Prostate gland (tissue), 2 donors: ENCODE data around the gene DUOX1.

ENCODE experiments used
- POLR2A ChIP-seq: fragments of 450-650 bp; IDR thresholded peaks from one replicate; pipeline ENCODE4 v1.6.1; 2016; ENCODE audit warnings: antibody characterized with exemption, mild to moderate bottlenecking
- TF ChIP-seq, protein P1 (sequence below), 4 experiments: fragments of 200-600 bp in 2 of 4; fragments of 450-650 bp in 2 of 4; sonication (generic) in 2 of 4; IDR thresholded peaks; 1 replicate in 3 of 4; 2 replicates in 1 of 4; pipeline ENCODE4 v1.5.1; 2016 to 2019; ENCODE audit warnings: antibody characterized with exemption in 4 of 4, mild to moderate bottlenecking in 2 of 4, moderate library complexity in 2 of 4

DNA sequence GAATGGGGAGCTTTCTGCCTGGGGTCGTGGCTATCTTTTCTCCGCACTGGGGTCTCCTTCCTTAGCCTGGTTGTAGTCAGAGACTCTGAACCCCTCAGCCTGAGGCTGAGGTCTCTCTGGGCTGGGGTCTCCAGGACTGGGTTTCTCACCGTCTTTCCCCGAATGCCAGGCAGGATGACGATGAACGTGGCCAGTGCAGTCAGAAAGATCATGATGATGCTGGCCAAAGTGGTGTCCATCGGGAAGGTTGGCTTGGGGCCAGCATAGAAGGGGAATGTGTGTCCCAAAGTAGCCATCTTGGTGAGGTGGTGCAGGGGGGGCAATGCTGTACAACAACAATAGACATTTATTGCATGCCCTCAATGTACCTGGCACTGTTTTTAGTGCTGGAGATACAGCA, 7.1 kb upstream of the DUOX1 start:
- TF ChIP-seq, protein P1, sequence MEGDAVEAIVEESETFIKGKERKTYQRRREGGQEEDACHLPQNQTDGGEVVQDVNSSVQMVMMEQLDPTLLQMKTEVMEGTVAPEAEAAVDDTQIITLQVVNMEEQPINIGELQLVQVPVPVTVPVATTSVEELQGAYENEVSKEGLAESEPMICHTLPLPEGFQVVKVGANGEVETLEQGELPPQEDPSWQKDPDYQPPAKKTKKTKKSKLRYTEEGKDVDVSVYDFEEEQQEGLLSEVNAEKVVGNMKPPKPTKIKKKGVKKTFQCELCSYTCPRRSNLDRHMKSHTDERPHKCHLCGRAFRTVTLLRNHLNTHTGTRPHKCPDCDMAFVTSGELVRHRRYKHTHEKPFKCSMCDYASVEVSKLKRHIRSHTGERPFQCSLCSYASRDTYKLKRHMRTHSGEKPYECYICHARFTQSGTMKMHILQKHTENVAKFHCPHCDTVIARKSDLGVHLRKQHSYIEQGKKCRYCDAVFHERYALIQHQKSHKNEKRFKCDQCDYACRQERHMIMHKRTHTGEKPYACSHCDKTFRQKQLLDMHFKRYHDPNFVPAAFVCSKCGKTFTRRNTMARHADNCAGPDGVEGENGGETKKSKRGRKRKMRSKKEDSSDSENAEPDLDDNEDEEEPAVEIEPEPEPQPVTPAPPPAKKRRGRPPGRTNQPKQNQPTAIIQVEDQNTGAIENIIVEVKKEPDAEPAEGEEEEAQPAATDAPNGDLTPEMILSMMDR (IDR thresholded peaks at IDR 0.05) = no peak
- TF ChIP-seq POLR2A = no peak
